ENCODE measurements around the gene OR2T4.

OR2T4 gene

GRCh38 chr1:248361121-248361715 is at the start of gene OR2T4:
TSS of gene OR2T4 (plus strand) at chr1:248361665. CDS start at chr1:248361665, 0 bp downstream.
- no peaks in the 10 kb centered on the region for H3K36me3 ChIP-seq (ENCODE audit: insufficient read depth, low read length)
- no peaks in the 10 kb centered on the region for H3K9me3 ChIP-seq (ENCODE audit: low read length)
- no peaks in the 10 kb centered on the region for H3K4me1 ChIP-seq (ENCODE audit: insufficient read depth, low read length)
- H3K4me3 ChIP-seq (ENCODE audit: low read depth in 1 of 2, low read length in 2 of 2): no peak within 1 kb of the TSS
- H3K9ac ChIP-seq (ENCODE audit: low read length): no peak within 1 kb of the TSS
- no peaks in the 10 kb centered on the region for H3K27me3 ChIP-seq (ENCODE audit: control insufficient read depth in 1 of 2, insufficient read depth in 2 of 2, low read length in 2 of 2)
- no peak within 1 kb of the TSS for H3K27ac ChIP-seq (ENCODE audit: low read depth, low read length)

- no peak overlapping the region for H3K27ac ChIP-seq (ENCODE audit: low read depth, low read length)
- no peak overlapping the region for H3K4me3 ChIP-seq (ENCODE audit: low read depth in 1 of 2, low read length in 2 of 2)
- H3K4me1 ChIP-seq (ENCODE audit: insufficient read depth, low read length): no peaks in the 10 kb centered on the region
- no peaks in the 10 kb centered on the region for H3K9me3 ChIP-seq (ENCODE audit: low read length)
- H3K36me3 ChIP-seq (ENCODE audit: insufficient read depth, low read length): no peaks in the 10 kb centered on the region
- H3K27me3 ChIP-seq (ENCODE audit: control insufficient read depth in 1 of 2, insufficient read depth in 2 of 2, low read length in 2 of 2): no peaks in the 10 kb centered on the region
- no peak overlapping the region for H3K9ac ChIP-seq (ENCODE audit: low read length)
Observed at GRCh38 chr1:248316796-248317195, 44.7 kb upstream of the OR2T4 start.

GRCh38 chr1:248324468-248324867 is 37.0 kb upstream of the OR2T4 start, which contains the start of gene OR2M7:
TSS of gene OR2M7 (minus strand) at chr1:248324568. CDS start at chr1:248324568, 0 bp downstream.
- Histone ChIP-seq H3K4me1 (ENCODE audit: insufficient read depth, low read length) (no peaks in the 10 kb centered on the region), H3K27me3 (ENCODE audit: control insufficient read depth in 1 of 2, insufficient read depth in 2 of 2, low read length in 2 of 2) (no peaks in the 10 kb centered on the region), H3K9ac (ENCODE audit: low read length) (no peak within 1 kb of the TSS), H3K9me3 (ENCODE audit: low read length) (no peaks in the 10 kb centered on the region), H3K27ac (ENCODE audit: low read depth, low read length) (no peak within 1 kb of the TSS), H3K36me3 (ENCODE audit: insufficient read depth, low read length) (no peaks in the 10 kb centered on the region), H3K4me3 (ENCODE audit: low read depth in 1 of 2, low read length in 2 of 2) (no peak within 1 kb of the TSS)

- no peaks in the 10 kb centered on the region for H3K36me3 ChIP-seq (ENCODE audit: insufficient read depth, low read length)
- no peak overlapping the region for H3K27ac ChIP-seq (ENCODE audit: low read depth, low read length)
- no peaks in the 10 kb centered on the region for H3K4me1 ChIP-seq (ENCODE audit: insufficient read depth, low read length)
- H3K4me3 ChIP-seq (ENCODE audit: low read depth in 1 of 2, low read length in 2 of 2): no peak overlapping the region
- H3K9me3 ChIP-seq (ENCODE audit: low read length): no peaks in the 10 kb centered on the region
- no peak overlapping the region for H3K9ac ChIP-seq (ENCODE audit: low read length)
- no peaks in the 10 kb centered on the region for H3K27me3 ChIP-seq (ENCODE audit: control insufficient read depth in 1 of 2, insufficient read depth in 2 of 2, low read length in 2 of 2)
Observed at GRCh38 chr1:248343451-248343850, 18.0 kb upstream of the OR2T4 start.

GRCh38 chr1:248348475-248348874 is 13.0 kb upstream of the OR2T4 start, which contains the start of gene OR14C36:
TSS of gene OR14C36 (plus strand) at chr1:248348775. CDS start at chr1:248348775, 0 bp downstream.
- Histone ChIP-seq H3K9me3 (ENCODE audit: low read length) (no peaks in the 10 kb centered on the region), H3K9ac (ENCODE audit: low read length) (no peak within 1 kb of the TSS), H3K4me3 (ENCODE audit: low read depth in 1 of 2, low read length in 2 of 2) (no peak within 1 kb of the TSS), H3K36me3 (ENCODE audit: insufficient read depth, low read length) (no peaks in the 10 kb centered on the region), H3K27ac (ENCODE audit: low read depth, low read length) (no peak within 1 kb of the TSS), H3K4me1 (ENCODE audit: insufficient read depth, low read length) (no peaks in the 10 kb centered on the region), H3K27me3 (ENCODE audit: control insufficient read depth in 1 of 2, insufficient read depth in 2 of 2, low read length in 2 of 2) (no peaks in the 10 kb centered on the region)

GRCh38 chr1:248359415-248359814 is 2.0 kb upstream of the OR2T4 start:
- Histone ChIP-seq H3K4me1 (ENCODE audit: insufficient read depth, low read length) (no peaks in the 10 kb centered on the region), H3K36me3 (ENCODE audit: insufficient read depth, low read length) (no peaks in the 10 kb centered on the region), H3K27ac (ENCODE audit: low read depth, low read length) (no peak overlapping the region), H3K27me3 (ENCODE audit: control insufficient read depth in 1 of 2, insufficient read depth in 2 of 2, low read length in 2 of 2) (no peaks in the 10 kb centered on the region), H3K9me3 (ENCODE audit: low read length) (no peaks in the 10 kb centered on the region), H3K4me3 (ENCODE audit: low read depth in 1 of 2, low read length in 2 of 2) (no peak overlapping the region), H3K9ac (ENCODE audit: low read length) (no peak overlapping the region)

GRCh38 chr1:248366609-248367008 is 5.1 kb downstream of the OR2T4 start:
- H3K27ac ChIP-seq (ENCODE audit: low read depth, low read length): no peak overlapping the region
- no peaks in the 10 kb centered on the region for H3K9me3 ChIP-seq (ENCODE audit: low read length)
- H3K27me3 ChIP-seq (ENCODE audit: control insufficient read depth in 1 of 2, insufficient read depth in 2 of 2, low read length in 2 of 2): no peaks in the 10 kb centered on the region
- no peak overlapping the region for H3K9ac ChIP-seq (ENCODE audit: low read length)
- H3K4me1 ChIP-seq (ENCODE audit: insufficient read depth, low read length): no peaks in the 10 kb centered on the region
- no peak overlapping the region for H3K4me3 ChIP-seq (ENCODE audit: low read depth in 1 of 2, low read length in 2 of 2)
- no peaks in the 10 kb centered on the region for H3K36me3 ChIP-seq (ENCODE audit: insufficient read depth, low read length)

GRCh38 chr1:248372394-248372793 is 10.9 kb downstream of the OR2T4 start:
- H3K27me3 ChIP-seq (ENCODE audit: control insufficient read depth in 1 of 2, insufficient read depth in 2 of 2, low read length in 2 of 2): no peaks in the 10 kb centered on the region
- H3K9me3 ChIP-seq (ENCODE audit: low read length): no peaks in the 10 kb centered on the region
- no peaks in the 10 kb centered on the region for H3K4me1 ChIP-seq (ENCODE audit: insufficient read depth, low read length)
- no peak overlapping the region for H3K9ac ChIP-seq (ENCODE audit: low read length)
- no peak overlapping the region for H3K4me3 ChIP-seq (ENCODE audit: low read depth in 1 of 2, low read length in 2 of 2)
- no peaks in the 10 kb centered on the region for H3K36me3 ChIP-seq (ENCODE audit: insufficient read depth, low read length)
- no peak overlapping the region for H3K27ac ChIP-seq (ENCODE audit: low read depth, low read length)

- no peaks in the 10 kb centered on the region for H3K4me1 ChIP-seq (ENCODE audit: insufficient read depth, low read length)
- H3K27ac ChIP-seq (ENCODE audit: low read depth, low read length): no peak overlapping the region
- no peaks in the 10 kb centered on the region for H3K27me3 ChIP-seq (ENCODE audit: control insufficient read depth in 1 of 2, insufficient read depth in 2 of 2, low read length in 2 of 2)
- no peak overlapping the region for H3K9ac ChIP-seq (ENCODE audit: low read length)
- H3K9me3 ChIP-seq (ENCODE audit: low read length): no peaks in the 10 kb centered on the region
- H3K36me3 ChIP-seq (ENCODE audit: insufficient read depth, low read length): no peaks in the 10 kb centered on the region
- H3K4me3 ChIP-seq (ENCODE audit: low read depth in 1 of 2, low read length in 2 of 2): no peak overlapping the region
Observed at GRCh38 chr1:248373761-248374160, 12.3 kb downstream of the OR2T4 start.

GRCh38 chr1:248375446-248375845 is 14.0 kb downstream of the OR2T4 start, which contains the start of gene OR2T6:
TSS of gene OR2T6 (plus strand) at chr1:248375746. CDS start at chr1:248387609, 11,863 bp downstream.
- no peak within 1 kb of the TSS for H3K27ac ChIP-seq (ENCODE audit: low read depth, low read length)
- no peak within 1 kb of the TSS for H3K9ac ChIP-seq (ENCODE audit: low read length)
- H3K4me1 ChIP-seq (ENCODE audit: insufficient read depth, low read length): no peaks in the 10 kb centered on the region
- no peaks in the 10 kb centered on the region for H3K36me3 ChIP-seq (ENCODE audit: insufficient read depth, low read length)
- H3K9me3 ChIP-seq (ENCODE audit: low read length): no peaks in the 10 kb centered on the region
- no peaks in the 10 kb centered on the region for H3K27me3 ChIP-seq (ENCODE audit: control insufficient read depth in 1 of 2, insufficient read depth in 2 of 2, low read length in 2 of 2)
- no peak within 1 kb of the TSS for H3K4me3 ChIP-seq (ENCODE audit: low read depth in 1 of 2, low read length in 2 of 2)

- Histone ChIP-seq H3K27ac (ENCODE audit: low read depth, low read length) (no peak overlapping the region), H3K27me3 (ENCODE audit: control insufficient read depth in 1 of 2, insufficient read depth in 2 of 2, low read length in 2 of 2) (no peaks in the 10 kb centered on the region), H3K9ac (ENCODE audit: low read length) (no peak overlapping the region), H3K9me3 (ENCODE audit: low read length) (no peaks in the 10 kb centered on the region), H3K4me1 (ENCODE audit: insufficient read depth, low read length) (no peaks in the 10 kb centered on the region), H3K36me3 (ENCODE audit: insufficient read depth, low read length) (no peaks in the 10 kb centered on the region), H3K4me3 (ENCODE audit: low read depth in 1 of 2, low read length in 2 of 2) (no peak overlapping the region)
Observed at GRCh38 chr1:248376916-248377315, 15.5 kb downstream of the OR2T4 start.

GRCh38 chr1:248380854-248381253 is 19.4 kb downstream of the OR2T4 start:
- Histone ChIP-seq H3K9me3 (ENCODE audit: low read length) (no peaks in the 10 kb centered on the region), H3K27ac (ENCODE audit: low read depth, low read length) (no peak overlapping the region), H3K4me3 (ENCODE audit: low read depth in 1 of 2, low read length in 2 of 2) (no peak overlapping the region), H3K9ac (ENCODE audit: low read length) (no peak overlapping the region), H3K4me1 (ENCODE audit: insufficient read depth, low read length) (no peaks in the 10 kb centered on the region), H3K27me3 (ENCODE audit: control insufficient read depth in 1 of 2, insufficient read depth in 2 of 2, low read length in 2 of 2) (no peaks in the 10 kb centered on the region), H3K36me3 (ENCODE audit: insufficient read depth, low read length) (no peaks in the 10 kb centered on the region)
